GM12875 (cell line): Measurements from ENCODE around the gene KRT20.

Experiments
- H3K4me3 ChIP-seq: one replicate; pipeline ENCODE4 v1.5.1; 2011; ENCODE audit warnings: low read depth, low read length, control low read depth
- TF ChIP-seq, protein P1 (sequence below): IDR thresholded peaks from 2 replicates; pipeline ENCODE4 v1.5.1; 2011; ENCODE audit warnings: low read depth, mild to moderate bottlenecking, control low read depth, inconsistent platforms, low read length, moderate library complexity, borderline replicate concordance; ENCODE audit not compliant: insufficient read depth

The KRT20 gene

DNA sequence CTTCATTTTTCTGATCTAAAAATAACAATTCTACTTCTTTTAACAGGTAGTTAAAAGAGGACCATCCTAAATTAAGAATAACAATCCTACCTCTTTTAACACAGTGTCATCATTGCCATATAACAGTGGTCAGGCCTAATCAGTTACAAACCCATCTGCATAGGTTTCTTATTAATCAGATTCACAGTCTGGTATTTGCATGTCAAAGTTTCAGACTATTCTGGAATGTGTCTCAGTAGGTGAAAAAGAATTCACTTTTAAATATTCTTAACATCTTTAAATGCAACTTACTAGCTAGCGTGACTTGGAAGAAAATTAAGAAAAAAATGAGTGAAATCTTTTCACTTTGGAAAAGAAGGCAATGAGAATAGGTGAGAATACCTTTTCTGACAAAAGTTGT is 11.2 kb downstream of the KRT20 start:
- TF ChIP-seq, protein P1, sequence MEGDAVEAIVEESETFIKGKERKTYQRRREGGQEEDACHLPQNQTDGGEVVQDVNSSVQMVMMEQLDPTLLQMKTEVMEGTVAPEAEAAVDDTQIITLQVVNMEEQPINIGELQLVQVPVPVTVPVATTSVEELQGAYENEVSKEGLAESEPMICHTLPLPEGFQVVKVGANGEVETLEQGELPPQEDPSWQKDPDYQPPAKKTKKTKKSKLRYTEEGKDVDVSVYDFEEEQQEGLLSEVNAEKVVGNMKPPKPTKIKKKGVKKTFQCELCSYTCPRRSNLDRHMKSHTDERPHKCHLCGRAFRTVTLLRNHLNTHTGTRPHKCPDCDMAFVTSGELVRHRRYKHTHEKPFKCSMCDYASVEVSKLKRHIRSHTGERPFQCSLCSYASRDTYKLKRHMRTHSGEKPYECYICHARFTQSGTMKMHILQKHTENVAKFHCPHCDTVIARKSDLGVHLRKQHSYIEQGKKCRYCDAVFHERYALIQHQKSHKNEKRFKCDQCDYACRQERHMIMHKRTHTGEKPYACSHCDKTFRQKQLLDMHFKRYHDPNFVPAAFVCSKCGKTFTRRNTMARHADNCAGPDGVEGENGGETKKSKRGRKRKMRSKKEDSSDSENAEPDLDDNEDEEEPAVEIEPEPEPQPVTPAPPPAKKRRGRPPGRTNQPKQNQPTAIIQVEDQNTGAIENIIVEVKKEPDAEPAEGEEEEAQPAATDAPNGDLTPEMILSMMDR: no peak
- H3K4me3 ChIP-seq: no peak overlapping the region

DNA sequence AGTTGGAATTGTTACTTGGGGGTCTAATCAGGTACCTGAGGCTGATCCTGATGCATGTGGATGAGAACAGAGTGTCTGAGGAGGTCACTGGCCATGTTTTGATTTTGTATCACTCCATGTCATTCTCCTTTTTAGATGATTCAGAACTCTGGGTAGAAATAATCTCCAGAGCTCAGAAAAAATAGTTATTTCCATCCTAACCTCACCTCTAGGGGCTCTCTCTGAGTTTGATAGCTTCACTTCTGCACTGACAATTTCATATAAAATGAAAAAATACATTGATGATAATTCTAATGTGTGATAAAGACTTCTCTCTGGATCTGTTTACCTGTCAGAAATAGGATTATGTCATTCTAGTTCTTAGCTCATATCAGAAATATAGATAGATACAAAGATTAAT is 11.8 kb downstream of the KRT20 start:
- TF ChIP-seq, protein P1: no peak
- H3K4me3 ChIP-seq: no peak overlapping the region

DNA sequence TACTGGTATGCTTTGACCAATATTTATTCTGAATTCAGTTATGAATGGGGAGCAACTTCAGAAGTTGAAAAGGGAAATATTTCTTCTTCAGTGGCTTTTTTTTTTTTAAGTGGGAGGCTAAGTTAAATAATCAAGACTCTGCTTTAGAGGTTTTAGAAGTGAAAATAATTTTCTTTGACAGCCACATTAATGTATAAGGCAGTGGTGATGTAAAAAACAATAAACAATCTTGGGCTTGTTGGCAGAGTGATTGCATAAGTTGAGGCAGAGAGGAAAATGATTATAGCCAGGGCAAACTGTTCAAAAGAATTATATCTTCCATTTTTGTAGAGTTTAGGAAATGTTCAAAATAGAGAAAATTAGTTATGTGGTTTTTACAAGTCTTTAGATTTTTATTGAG is 12.6 kb downstream of the KRT20 start:
- TF ChIP-seq, protein P1: no peak
- H3K4me3 ChIP-seq: no peak overlapping the region

DNA sequence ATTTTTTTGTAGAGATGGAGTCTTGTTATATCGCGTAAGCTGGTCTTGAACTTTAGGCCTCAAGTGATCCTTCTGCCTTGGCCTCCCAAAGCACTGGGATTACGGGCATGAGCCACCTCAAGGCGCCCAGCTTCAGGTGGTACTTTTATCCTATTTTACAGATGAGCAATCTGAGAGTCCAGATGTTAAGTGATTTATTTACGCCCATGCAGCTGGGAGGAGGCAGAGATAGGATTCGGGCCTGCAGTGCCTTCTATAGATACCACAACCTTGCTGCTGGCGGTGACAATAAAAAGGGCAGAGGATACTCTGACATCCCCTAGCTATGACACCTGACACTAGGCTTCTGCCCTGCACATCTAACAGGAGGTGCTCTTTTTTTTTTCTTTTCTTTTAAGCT is 13.7 kb downstream of the KRT20 start:
- no peak overlapping the region for H3K4me3 ChIP-seq
- TF ChIP-seq, protein P1: no peak

DNA sequence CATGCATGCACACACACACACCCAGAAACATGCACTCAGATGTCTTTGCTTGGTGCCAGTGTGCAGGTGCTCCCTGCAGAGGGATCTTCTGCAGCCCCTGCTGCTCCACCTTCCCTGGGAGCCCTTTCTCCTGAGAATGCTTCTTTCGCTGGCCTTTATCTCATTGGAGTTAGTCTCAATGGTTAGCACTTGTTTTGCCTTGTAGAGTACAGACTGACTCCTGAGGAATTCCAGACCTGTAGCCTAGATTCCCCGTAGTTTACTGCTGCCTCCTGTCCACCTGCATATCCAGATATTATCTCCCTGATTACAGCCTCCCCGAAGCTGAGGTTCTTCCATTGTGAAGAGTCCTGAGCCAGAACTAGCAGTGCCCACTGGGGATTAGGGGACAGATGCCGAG is 14.9 kb downstream of the KRT20 start:
- H3K4me3 ChIP-seq: no peak overlapping the region
- TF ChIP-seq, protein P1: no peak

DNA sequence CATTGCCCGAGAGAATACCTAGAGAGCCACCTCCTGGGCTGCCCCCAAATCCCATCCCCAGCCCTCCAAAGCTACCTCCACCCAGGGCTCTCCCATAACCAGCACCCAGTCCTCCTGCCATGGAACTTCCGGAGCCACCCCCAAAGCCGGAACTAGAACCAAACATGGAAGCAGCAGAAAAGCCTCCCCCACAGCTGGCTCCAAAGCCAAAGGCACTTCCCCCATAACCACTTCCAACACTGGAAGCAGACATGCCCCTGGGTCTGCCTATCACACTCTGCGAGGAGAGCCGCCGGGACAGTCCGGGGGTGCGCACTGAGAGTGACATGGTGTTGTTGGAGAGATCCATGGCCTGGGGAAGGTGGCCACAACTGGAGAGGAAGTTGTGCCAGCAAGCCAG is 18.2 kb downstream of the KRT20 start, which contains the start of gene KRT12:
Gene KRT12 (minus strand): TSS at position 386 of the 400 bp plus-strand sequence. CDS start 37 bp downstream, at position 349.
- TF ChIP-seq, protein P1: no peak
- H3K4me3 ChIP-seq: no peak within 1 kb of the TSS

DNA sequence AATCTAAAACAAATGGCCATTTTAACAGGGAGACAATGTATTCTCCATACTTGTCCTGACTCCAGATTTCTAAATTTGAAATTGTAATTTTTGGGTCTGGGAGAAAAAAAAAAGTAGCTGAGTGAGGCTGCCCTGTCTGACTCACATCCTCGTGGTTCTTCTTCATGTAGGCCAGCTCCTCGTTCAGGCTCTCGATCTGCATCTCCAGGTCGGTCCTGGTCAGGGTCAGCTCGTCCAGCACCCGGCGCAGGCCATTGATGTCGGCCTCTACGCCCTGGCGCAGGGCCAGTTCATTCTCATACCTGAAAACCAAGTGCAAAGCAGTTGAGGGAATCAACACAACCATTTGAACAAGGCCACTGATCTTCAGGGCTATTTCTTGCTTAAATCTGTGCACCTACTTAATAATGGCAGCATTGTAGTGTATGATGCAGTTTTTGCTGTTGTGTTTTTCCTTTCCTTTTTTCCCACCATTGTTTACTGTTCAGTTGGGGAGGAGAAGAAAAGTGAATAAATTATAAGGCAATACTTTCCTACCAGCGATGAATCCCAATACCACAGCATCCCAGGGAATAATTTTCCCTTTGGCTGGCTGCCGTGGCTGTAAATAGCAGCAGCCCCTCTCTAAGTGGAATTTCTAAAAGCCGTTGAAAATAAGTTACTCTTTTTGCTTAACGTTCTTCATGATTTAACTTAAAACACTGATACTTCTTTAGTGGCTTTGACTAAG is 20.2 kb downstream of the KRT20 start:
- TF ChIP-seq, protein P1: no peak
- H3K4me3 ChIP-seq: no peak overlapping the region
